ENCODE measurements around the gene KIN.
A peak's percentile ranks its signal among the peaks of the same experiment; 100 is the strongest.

The KIN gene

DNA sequence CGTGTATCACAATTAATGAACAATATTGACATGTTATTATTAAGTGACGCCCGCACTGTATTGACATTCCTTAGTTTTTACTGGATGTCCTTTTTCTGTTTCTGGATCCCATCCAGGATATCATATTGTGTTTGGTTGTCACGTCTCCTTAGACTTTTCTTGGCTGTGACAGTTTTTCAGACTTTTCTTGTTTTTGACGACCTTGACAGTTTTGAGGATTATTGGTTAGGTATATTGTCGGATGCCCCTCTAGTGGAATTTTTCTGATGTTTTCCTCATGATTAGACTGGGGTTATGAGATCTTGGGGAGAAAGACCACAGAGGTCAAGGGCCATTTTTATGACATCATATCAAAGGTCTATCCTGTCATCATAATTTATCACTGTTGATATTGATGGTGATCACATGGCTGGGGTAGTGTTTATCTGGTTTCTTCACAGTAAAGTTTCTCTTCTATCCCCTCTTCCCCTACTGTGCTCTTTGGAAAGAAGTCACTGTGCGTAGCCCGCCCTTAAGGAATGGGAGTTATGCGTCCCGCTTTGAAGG is 41.6 kb upstream of the KIN start:
- Histone ChIP-seq H3K27ac (no peak overlapping the region), H3K4me3 (ENCODE audit: low read depth, low read length) (no peak overlapping the region), H3K27me3 (replicated peaks) (no peaks in the 10 kb centered on the region), H3K36me3 (replicated peaks) (no peaks in the 10 kb centered on the region)
- in situ Hi-C loops (cut with HindIII; ENCODE audit: low pct_ligation_motif_present, low sequenced_read_pairs), result no loop called here
- DNase-seq, result no peak
- TF ChIP-seq, protein P1, sequence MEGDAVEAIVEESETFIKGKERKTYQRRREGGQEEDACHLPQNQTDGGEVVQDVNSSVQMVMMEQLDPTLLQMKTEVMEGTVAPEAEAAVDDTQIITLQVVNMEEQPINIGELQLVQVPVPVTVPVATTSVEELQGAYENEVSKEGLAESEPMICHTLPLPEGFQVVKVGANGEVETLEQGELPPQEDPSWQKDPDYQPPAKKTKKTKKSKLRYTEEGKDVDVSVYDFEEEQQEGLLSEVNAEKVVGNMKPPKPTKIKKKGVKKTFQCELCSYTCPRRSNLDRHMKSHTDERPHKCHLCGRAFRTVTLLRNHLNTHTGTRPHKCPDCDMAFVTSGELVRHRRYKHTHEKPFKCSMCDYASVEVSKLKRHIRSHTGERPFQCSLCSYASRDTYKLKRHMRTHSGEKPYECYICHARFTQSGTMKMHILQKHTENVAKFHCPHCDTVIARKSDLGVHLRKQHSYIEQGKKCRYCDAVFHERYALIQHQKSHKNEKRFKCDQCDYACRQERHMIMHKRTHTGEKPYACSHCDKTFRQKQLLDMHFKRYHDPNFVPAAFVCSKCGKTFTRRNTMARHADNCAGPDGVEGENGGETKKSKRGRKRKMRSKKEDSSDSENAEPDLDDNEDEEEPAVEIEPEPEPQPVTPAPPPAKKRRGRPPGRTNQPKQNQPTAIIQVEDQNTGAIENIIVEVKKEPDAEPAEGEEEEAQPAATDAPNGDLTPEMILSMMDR (IDR thresholded peaks at IDR 0.05; ENCODE audit: low read depth, low read length, missing control alignments), result no peak

- Histone ChIP-seq H3K36me3 (replicated peaks) (no peaks in the 10 kb centered on the region), H3K4me3 (ENCODE audit: low read depth, low read length) (no peak overlapping the region), H3K27me3 (replicated peaks) (no peaks in the 10 kb centered on the region), H3K27ac (no peak overlapping the region)
- TF ChIP-seq, protein P1 (IDR thresholded peaks at IDR 0.05; ENCODE audit: low read depth, low read length, missing control alignments), result peak; percentile 68
- in situ Hi-C loops (cut with HindIII; ENCODE audit: low pct_ligation_motif_present, low sequenced_read_pairs), result no loop called here
- peak; percentile 73 for DNase-seq
These were observed 39.2 kb upstream of the KIN start for GRCh38 chr10:7826971-7827370.

GRCh38 chr10:7824251-7824650 is 36.5 kb upstream of the KIN start:
- Histone ChIP-seq H3K27me3 (replicated peaks) (no peaks in the 10 kb centered on the region), H3K27ac (no peak overlapping the region), H3K4me3 (ENCODE audit: low read depth, low read length) (no peak overlapping the region), H3K36me3 (replicated peaks) (no peaks in the 10 kb centered on the region)
- TF ChIP-seq, protein P1 (IDR thresholded peaks at IDR 0.05; ENCODE audit: low read depth, low read length, missing control alignments), result no peak
- in situ Hi-C loops (cut with HindIII; ENCODE audit: low pct_ligation_motif_present, low sequenced_read_pairs), result no loop called here
- DNase-seq, result no peak

DNA sequence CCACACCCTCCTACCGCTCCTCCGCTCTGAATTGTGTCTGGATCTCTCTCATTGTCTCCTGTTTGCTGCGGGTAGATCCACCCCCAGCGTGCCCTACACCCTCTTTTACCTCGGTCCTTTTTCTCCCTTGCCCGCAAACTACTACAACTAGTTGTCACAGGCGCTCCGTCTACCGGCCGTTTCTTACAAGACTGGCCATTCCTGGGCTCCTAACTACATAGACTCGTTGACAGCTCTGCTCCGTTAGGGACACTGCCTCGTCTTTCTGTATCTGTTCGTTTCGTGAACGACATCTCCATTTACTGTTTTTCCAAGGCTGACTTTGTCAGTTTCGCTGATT is 31.3 kb upstream of the KIN start:
- in situ Hi-C loops (cut with HindIII; ENCODE audit: low pct_ligation_motif_present, low sequenced_read_pairs), result no loop called here
- Histone ChIP-seq H3K27me3 (replicated peaks) (no peaks in the 10 kb centered on the region), H3K36me3 (replicated peaks) (no peaks in the 10 kb centered on the region), H3K27ac (no peak overlapping the region), H3K4me3 (ENCODE audit: low read depth, low read length) (peak overlapping the region; percentile 95)
- peak; percentile 49 for DNase-seq
- TF ChIP-seq, protein P1 (IDR thresholded peaks at IDR 0.05; ENCODE audit: low read depth, low read length, missing control alignments), result peak; percentile 66

GRCh38 chr10:7818295-7819120 is 30.7 kb upstream of the KIN start, which contains the start of gene TAF3:
Gene TAF3 (plus strand): TSS chr10:7818505. CDS start chr10:7818710, 205 bp downstream.
- Histone ChIP-seq H3K27me3 (replicated peaks) (no peaks in the 10 kb centered on the region), H3K36me3 (replicated peaks) (no peaks in the 10 kb centered on the region), H3K4me3 (ENCODE audit: low read depth, low read length) (peak within 1 kb of the TSS; percentile 95), H3K27ac (peak within 1 kb of the TSS; percentile 45)
- TF ChIP-seq, protein P1 (IDR thresholded peaks at IDR 0.05; ENCODE audit: low read depth, low read length, missing control alignments), result no peak
- in situ Hi-C loops (cut with HindIII; ENCODE audit: low pct_ligation_motif_present, low sequenced_read_pairs), result no loop called here
- peak; percentile 77 for DNase-seq

All from brain microvascular endothelial cell (primary cell).